CD4-positive, alpha-beta T cell treated with Interleukin-4 for 4 hours (primary cell): ENCODE measurements around the gene TMEM178B.

Experiments
- DNase-seq: peaks from one replicate; pipeline ENCODE4 v3.0.0-alpha.2; 2020

The TMEM178B gene

DNA sequence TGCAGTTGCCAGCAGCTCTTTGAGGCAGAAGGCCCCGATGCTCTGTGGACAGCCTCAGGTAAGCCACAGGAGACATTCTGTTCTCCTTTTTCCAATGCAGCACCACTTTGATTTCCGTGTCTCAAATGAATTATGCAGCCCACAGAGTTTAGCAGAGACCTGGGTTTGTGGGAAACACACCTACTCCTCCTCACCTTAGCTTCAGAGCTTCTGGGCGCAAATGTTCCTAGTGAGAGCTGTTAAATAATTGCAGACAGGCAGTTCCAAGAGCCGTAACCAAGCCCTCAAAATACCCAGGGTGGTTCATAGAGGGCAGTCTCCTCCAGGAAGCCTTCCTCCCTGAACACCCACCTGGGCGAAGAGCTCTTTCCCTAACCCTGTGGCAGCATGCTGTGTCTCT, 408.1 kb downstream of the TMEM178B start:
- no peak for DNase-seq

DNA sequence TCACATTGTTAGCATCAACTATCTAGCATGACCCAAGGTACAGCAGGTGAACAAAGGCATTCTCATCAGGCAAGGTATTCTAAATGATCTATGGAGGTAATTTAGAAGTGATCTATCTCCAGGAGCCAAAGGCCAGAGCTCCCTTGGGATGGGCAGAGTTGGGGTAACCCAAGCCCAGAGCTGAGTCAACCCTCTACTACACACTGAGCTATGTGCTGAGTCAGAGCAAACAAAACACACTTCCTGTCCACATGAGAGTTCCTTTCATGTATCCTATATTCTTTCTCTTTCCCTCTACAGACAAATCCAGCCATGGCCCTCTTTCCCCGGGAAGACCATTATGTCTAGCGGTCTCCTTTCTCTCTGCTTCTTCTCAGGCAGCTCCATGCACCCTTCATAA, 409.2 kb downstream of the TMEM178B start:
- no peak for DNase-seq

DNA sequence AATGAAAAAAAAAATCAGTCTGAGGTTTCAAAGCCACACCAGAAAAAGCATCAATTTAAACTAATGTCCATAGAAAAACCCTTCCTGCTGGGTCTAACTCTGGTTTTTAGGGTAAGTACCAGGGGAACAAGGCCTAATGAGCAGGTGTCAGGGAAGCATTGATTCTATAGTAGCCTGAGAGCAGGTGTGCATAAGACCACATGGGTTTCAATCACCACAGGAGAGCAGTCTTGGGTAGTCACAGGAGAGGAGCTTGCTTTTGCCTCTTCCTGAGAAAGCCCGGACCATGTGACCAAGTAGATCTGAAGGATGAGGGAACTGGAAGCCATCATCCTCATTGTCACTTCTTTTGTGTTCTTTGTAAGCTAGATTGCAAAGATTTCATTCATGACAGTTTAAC, 411.0 kb downstream of the TMEM178B start:
- no peak for DNase-seq

DNA sequence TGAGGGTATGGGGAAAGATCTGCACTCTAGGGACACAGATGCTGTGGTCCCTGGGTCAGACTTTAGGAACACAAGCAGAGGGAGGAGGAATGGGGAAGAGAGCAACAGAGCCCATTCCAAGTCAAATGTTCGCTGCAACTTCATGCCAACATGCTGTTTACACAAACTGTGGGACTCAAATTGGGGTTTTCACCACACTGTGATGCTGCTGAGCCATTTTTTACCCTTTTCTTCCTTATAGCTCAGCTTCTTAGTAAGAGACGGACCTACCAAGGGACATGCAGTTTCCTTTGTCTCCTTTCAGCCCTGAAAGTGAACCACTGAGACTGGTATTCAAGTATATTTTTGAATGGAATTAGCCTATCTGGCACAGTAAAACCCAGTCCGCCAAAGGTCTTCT, 413.1 kb downstream of the TMEM178B start:
- DNase-seq, result no peak

DNA sequence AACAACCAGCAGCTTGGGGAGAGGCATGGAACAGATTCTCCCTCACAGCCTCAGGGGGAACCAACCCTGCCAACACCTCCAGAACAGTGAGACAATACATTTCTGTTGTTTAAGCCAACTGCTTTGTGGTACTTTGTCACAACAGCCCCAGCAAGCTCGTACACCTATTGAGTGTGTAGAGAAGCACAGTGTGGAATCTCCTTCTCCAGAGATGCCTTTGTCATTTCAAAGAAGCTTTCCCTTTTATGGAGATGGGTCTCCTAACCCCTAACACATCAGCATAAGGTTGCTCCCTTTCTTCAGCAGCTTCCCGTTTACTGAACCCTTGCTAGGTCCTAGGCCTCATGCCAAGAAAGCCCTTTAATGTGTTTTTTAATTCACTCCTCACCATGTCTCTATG, 416.6 kb downstream of the TMEM178B start:
- DNase-seq, result no peak

DNA sequence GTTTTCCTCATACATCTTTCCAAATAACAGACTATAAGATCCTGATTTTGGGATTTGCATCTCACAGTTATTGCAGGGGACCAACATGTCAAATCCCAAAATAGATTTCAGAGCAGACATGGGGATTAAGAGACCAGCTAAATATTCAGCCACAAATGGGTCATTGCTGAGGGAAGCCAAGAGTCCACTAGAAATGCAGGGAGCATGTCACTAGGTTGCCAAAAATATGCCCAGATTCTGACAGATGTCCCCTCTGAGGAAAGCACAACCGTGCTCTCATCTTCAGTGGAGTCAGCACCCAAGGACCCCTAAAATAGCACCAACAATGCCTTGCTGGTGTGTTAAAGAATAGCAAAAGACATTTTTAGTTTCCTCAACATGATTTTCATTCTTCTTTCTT, 421.2 kb downstream of the TMEM178B start:
- no peak for DNase-seq

DNA sequence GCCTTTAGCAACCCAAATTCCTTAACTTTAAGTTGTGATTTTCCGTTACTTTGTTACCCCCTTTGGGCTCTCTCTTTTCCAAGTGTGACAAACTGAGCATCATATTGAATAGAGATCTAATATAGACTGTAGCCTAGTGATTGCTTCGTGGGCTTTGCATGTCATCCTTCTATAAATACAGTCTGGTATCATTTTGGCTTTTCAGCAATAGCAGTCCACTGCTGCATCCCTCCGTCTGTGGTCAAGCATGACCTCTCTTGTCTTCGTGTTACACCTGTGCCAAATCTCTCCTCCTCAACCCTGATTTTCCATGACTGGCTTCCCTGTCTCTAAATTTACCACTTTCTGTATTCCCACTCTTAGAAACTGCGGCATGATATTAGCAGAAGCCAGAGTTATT, 423.5 kb downstream of the TMEM178B start:
- DNase-seq, result no peak

DNA sequence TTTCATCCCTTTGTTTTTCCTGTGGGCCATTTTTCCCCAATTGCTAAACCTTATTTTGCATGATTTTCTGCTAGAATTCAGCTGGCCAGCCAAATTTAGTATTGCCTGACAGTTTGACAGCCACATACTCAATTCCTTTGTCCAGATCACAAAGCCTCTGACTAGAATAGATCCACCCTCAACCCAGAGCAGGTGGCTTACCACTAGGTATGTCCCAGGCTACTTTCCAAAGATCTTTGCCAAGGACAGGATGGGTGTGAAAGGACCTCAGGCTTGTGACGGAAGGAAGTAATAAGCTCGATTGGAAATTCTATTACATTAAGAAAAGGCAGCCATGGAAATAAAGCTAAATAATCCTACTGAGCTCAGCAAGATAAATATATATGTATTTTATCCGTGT, 426.7 kb downstream of the TMEM178B start:
- no peak for DNase-seq

DNA sequence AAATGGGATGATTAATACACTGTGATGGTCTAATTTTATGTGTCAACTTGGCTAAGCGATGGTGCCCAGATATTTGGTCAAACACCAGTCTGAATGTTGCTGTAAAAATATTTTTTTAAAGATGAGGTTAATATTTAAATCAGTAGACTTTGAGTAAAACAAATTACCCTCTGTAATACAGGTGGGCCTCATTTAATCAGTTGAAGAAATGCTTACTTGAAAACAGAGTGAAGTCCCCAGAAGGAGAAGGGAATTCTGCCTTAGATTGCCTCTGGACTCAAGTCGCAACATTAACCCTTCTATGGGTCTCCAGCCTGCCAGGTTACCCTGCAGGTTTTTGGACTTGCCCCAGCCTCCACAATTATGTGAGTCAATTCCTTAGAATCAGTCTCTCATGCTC, 427.6 kb downstream of the TMEM178B start:
- DNase-seq, result no peak

DNA sequence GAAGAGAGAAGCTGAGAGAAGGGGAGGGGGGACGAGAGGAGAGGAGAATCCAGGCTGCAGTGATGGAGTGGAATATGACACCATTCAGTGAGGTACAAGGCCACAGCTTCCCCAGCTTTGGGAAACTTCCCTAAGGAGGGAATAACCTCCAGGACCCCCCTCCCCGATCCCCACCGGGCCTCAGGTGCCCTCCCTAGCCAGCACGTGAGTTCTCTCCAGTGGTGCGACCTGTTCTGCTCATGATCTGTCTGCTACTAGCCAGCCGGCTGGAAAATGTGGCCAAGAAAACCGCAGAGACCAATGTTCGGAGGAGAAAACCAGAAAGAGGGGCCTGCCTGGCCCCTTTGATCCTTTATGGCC, 437.4 kb downstream of the TMEM178B start:
- DNase-seq, result no peak

DNA sequence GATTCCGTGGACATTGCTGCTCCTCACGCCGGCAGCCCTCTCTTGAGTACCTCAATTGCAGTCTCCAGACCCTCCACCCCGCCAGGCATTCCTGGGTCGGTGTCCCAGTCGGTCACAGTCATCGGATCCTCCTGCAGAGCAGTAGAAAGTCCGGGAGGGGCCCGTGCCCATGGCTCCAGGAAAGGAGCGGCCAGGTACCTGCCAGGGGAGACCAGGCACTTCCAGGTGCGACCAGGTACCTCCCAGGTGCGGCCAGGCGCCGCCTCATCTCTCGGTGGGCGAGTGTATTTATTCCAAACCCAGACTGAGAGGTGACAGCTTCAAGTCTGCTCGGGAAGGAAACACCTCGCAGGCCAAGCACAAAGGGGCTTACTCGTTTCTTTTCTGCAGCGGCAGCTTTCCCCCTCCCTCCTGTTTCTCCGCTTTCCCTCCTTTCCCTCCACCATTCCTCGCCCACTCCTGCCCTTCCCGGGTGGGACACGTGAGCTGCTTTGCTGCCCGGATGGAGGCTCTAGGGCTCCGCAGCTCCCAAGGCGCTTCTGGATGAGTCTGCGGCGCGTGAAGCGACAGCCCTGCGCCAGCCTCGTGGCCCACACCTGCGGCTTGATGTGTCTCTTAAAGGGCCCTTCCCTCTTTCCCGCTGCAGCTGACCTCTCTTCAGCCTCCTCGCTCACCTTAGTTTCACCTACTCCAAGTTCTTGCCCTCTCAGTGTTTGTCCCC, 438.0 kb downstream of the TMEM178B start:
- DNase-seq, result no peak

DNA sequence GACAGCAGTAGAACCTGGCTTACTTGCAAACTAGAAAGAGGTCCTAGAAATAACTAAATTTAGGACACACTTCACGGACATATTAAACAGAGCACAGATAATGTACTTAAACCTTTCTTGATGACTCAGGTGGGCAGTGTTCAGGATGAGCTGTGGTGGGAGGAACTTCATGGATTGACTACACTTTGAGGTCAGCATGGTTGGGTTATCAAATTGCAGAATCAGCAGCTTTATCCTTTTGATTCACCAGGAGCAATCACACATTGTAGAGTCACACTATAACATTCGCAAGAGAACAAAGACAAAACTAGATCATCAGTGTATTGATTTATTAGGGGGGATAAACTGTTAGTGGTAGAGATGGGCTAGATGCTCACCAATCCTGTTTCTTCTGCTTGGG, 438.7 kb downstream of the TMEM178B start:
- no peak for DNase-seq

DNA sequence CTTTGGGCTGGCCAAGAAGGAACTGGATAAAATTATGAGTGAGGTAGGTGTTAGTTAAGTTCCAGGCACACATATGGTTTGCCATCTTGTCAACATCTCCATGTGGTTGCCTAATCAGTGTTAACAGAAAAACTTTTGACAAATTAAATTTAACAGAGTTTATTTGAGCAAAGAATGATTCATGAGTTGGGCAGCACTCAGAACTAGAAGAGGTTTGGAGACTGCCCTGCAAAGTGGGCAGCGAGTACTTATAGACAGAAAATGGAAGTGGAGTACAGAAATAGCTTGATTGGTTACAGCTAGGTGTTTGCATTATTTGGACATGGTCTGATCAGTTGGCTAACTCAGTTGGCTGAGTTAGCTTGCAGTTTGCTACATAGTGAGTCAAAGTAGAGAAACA, 439.9 kb downstream of the TMEM178B start:
- no peak for DNase-seq

DNA sequence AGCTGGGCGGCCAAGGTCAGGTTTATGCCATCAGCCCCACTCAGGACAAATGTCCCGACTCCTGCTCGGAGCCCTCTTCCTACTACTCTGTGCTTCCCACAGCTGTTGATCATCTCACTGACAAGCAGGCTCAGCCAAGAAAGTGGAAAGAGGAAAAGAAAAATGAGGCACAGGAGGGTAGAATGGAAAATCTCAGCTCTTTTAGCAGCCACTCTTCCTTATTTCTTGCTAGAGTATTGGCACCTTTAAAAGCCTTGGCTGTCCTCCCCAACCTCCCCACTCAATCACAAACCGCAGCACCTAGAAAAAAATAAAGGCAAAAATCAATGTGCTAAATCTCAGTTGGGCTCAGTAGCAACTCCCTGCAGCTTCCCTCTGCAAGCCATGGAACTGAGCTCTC, 442.1 kb downstream of the TMEM178B start:
- no peak for DNase-seq

DNA sequence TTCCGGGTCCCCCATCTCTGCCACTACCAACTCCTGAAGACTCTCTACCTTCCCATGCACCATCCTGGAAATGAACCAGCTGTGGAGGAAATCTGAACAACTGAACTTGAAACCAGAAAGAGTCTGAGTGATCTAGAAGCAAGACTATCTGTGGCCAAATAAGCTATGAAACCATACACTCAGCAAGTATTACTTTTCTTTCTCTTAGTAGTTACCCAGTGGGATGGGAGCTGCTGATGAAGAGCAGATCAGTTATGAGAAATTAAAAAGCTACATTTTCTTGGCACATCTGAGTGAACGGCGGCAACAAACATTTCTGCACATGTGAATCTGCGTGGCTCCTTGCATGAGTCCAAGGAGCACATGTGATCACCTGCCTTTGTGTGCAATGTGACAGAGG, 445.8 kb downstream of the TMEM178B start:
- DNase-seq, result no peak

DNA sequence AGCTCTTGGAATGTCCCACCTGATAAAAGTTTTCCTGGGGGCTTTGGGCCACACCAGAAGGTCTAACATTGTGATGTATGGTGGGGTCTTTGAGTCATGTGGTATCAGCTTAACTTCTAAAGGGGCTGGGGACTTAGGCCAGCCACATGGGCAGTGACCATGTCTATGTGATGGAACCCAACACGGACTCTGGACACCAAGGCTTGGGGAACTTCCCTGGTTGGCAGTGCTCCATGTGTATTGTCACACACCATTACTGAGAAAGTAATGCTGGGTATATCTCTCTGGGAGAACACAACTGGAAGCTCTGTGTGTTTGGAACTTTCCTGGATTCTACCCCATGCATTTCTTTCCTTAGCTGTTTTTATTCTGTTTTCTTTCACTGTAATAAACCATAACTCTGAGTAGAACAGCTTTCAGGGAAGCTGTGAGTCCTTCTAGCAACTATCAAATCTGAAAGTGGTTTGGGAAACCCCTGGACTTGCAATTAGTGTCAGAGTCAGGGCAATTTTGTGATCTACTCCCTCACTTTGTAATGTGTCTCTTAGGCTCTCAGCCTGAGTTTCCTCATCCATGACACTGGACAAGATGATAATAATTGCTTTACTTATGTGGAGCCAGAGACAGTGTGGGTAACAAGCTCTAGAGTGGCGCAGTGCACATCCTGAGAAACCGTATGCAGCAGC, 448.9 kb downstream of the TMEM178B start:
- no peak for DNase-seq

DNA sequence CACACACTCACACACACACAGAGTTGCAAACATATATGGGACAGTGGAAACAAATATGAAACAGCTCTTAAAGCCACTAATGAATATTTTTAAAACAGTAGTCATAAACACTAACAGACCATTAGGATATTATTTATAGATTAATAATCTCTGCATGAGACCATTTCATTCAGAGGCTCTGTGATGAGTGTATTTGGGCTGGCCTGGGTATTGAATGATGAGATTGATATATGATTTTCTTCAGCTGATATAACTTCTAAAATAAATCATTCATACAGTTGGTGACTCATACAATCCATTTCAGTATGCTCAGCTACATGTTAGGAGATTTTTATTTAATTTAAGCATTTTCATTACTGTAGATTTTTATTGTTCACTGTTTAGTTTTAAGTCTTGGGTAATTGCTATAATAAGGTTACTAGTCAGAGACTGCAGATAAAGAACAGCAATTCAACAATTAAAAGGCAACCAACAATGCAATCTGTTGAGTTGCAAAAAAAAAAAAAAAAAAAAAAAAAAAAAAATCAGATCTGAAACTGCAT, 452.2 kb downstream of the TMEM178B start:
- DNase-seq, result no peak

DNA sequence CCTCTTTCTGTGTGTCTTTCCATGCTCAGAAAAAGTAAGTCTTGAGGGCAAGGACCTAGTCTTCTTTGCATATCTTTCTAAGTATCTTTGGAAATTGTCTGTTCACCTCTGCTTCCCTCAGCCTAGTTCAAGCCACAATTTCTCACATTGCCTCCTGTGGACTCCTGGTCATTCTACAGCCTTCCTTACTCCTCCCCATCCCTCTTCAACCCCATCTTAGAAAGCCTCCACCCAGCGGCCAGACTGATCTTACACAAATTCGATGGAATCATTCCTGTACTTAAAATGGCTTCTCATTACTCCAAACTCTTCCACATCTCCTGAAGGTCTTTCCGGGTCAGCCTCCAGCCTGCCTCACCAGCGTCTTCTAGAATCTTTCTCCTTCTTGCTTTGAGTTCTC, 453.2 kb downstream of the TMEM178B start:
- DNase-seq, result no peak

DNA sequence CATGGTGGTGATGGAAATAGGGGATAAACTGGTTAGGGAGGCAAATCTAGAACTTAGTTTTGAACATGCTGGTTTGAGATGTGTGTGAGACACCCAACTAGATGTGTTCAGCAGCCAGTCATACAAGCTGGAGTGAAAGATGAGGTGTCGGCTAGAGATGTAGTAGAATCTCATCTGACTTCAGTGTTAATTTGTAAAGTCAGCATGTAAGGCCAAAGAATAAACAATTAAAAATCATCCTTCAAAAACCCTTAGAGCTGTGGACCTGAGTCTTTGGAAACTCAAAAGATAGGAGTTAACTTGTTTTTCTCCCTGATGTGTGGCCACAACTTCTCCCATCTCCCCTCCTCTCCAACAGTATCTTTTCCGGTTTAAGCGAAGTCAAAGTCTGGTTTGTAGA, 454.5 kb downstream of the TMEM178B start:
- no peak for DNase-seq
